ENCODE results near the gene MCHR2. TPM values are rescaled to one million over a fixed set of nuclear protein-coding genes. Genes with fewer than 3 reads are reported as not detected.

The MCHR2 gene
- total RNA-seq, 4 donors from 2014 or later, result not detected

DNA sequence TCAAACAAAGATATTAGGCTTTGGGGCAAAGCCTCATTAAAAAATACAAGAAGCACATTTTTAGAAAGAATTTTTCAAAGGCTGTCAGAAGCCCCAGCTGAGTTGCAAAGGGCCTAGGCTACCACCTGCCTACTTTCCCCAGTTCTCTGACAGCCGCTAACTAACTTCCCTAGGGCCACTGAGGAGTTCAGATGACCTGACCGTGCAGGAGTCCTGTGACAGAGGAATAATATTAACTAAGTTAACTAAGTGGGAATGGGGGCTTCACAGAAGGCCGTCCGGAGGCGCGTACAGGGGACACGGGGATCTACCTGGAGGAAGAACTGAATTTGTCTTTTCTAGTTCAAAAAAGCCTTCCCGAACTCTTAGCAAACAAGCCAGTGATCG, 884 bp downstream of the MCHR2 start:
- H3K27me3 ChIP-seq, result peaks cover 13 to 24% (median 14%) of the 10 kb centered on the region in 3 donors
- H3K27ac ChIP-seq, result no peak overlapping the region
- DNase-seq (no peak), ATAC-seq (no peak)
- H3K4me3 ChIP-seq, result peak overlapping the region in 3 of 4 donors; percentile 19 to 39 (median 36)
- TF ChIP-seq, protein P1, sequence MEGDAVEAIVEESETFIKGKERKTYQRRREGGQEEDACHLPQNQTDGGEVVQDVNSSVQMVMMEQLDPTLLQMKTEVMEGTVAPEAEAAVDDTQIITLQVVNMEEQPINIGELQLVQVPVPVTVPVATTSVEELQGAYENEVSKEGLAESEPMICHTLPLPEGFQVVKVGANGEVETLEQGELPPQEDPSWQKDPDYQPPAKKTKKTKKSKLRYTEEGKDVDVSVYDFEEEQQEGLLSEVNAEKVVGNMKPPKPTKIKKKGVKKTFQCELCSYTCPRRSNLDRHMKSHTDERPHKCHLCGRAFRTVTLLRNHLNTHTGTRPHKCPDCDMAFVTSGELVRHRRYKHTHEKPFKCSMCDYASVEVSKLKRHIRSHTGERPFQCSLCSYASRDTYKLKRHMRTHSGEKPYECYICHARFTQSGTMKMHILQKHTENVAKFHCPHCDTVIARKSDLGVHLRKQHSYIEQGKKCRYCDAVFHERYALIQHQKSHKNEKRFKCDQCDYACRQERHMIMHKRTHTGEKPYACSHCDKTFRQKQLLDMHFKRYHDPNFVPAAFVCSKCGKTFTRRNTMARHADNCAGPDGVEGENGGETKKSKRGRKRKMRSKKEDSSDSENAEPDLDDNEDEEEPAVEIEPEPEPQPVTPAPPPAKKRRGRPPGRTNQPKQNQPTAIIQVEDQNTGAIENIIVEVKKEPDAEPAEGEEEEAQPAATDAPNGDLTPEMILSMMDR (IDR thresholded peaks at IDR 0.05 in 4 of 5, conservative IDR thresholded peaks at IDR 0.05 in 1 of 5), result no peak
- no peak for TF ChIP-seq POLR2A (IDR thresholded peaks at IDR 0.05)
- in situ Hi-C loops (cut with MboI; ENCODE audit: low sequenced_read_pairs in 4 of 4) (no loop called here), intact Hi-C loops (cut with DNase I; ENCODE audit: low total_unique reads) (no loop called here)
- H3K36me3 ChIP-seq, result no peaks in the 10 kb centered on the region
- H3K4me1 ChIP-seq, result no peaks in the 10 kb centered on the region
- H3K9me3 ChIP-seq, result no peaks in the 10 kb centered on the region

DNA sequence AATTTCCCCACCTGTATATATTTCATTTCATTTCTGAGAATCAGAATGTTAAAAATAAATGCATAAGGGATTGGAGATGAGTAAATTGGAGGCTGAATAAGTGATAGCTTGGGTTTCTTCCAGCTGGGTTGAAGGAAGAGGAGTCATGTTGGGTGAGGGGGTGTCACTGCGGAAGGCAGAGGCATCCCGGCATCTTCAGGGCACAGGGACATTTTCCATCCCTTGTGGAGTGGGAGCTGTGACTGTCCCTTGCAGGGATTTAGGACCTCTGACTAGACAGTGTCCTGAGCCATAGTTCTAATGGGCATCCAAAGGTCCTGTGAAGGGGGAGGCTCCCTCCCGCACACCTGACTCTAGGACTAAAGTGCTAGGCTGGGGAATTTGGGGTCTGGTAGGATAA, 2.1 kb downstream of the MCHR2 start:
- DNase-seq, result no peak
- Histone ChIP-seq H3K9me3 (no peaks in the 10 kb centered on the region), H3K27ac (no peak overlapping the region), H3K36me3 (no peaks in the 10 kb centered on the region), H3K4me1 (no peaks in the 10 kb centered on the region), H3K4me3 (no peak overlapping the region), H3K27me3 (peaks cover 13 to 24% (median 14%) of the 10 kb centered on the region in 3 donors)
- intact Hi-C loops (cut with DNase I; ENCODE audit: low total_unique reads) (no loop called here), in situ Hi-C loops (cut with MboI; ENCODE audit: low sequenced_read_pairs in 4 of 4) (no loop called here)
- no peak for ATAC-seq
- TF ChIP-seq, protein P1 (IDR thresholded peaks at IDR 0.05 in 4 of 5, conservative IDR thresholded peaks at IDR 0.05 in 1 of 5), result no peak

DNA sequence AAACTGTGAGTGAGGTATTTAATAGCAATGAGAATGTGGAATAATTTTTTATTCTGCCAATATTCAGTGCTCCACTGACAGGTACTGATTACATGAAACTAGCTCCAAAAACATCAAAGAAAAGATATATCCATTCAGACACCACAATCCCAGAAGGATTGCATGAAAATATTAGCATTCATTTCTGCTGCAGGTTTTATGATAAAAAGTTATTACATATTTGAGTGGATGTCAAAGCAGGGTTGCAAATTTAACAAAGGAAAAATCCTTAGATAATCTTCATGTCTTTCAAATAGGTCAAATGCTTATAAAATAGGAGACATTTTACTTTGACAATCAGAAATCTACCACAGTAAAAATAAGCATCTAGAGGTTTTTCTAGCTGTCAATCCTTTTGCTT, 13.3 kb downstream of the MCHR2 start:
- no peak for DNase-seq
- ATAC-seq, result no peak
- no peak overlapping the region for H3K27ac ChIP-seq
- H3K9me3 ChIP-seq, result no peaks in the 10 kb centered on the region
- no peak for TF ChIP-seq POLR2A (IDR thresholded peaks at IDR 0.05)
- TF ChIP-seq, protein P1 (IDR thresholded peaks at IDR 0.05 in 4 of 5, conservative IDR thresholded peaks at IDR 0.05 in 1 of 5), result no peak
- H3K4me3 ChIP-seq, result no peak overlapping the region
- no peaks in the 10 kb centered on the region for H3K36me3 ChIP-seq
- intact Hi-C loops (cut with DNase I; ENCODE audit: low total_unique reads), result no loop called here
- H3K4me1 ChIP-seq, result no peaks in the 10 kb centered on the region
- in situ Hi-C loops (cut with MboI; ENCODE audit: low sequenced_read_pairs in 4 of 4), result no loop called here
- H3K27me3 ChIP-seq, result no peaks in the 10 kb centered on the region

DNA sequence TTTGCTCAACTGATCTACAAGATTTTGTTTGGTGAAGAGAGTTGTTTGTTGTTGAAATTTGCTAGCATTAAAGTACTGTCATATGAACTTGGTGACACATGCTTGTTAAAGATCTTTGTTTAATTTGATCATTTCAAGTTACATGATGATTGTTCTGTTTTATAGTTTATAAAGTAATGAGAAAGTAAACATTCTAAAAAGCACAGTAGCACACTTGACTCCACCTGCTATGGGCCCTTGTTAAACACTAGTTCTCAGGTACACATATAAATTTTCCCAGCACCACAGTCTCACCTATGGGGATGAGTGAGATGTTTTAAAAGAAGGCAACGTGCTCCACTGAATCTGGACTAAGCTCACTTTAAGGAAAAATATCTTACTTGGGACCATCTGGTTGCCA, 14.1 kb downstream of the MCHR2 start:
- no peaks in the 10 kb centered on the region for H3K9me3 ChIP-seq
- no peak overlapping the region for H3K4me3 ChIP-seq
- no peak for TF ChIP-seq POLR2A (IDR thresholded peaks at IDR 0.05)
- TF ChIP-seq, protein P1 (IDR thresholded peaks at IDR 0.05 in 4 of 5, conservative IDR thresholded peaks at IDR 0.05 in 1 of 5), result no peak
- H3K27me3 ChIP-seq, result no peaks in the 10 kb centered on the region
- intact Hi-C loops (cut with DNase I; ENCODE audit: low total_unique reads), result no loop called here
- H3K27ac ChIP-seq, result no peak overlapping the region
- H3K36me3 ChIP-seq, result no peaks in the 10 kb centered on the region
- no peak for ATAC-seq
- in situ Hi-C loops (cut with MboI; ENCODE audit: low sequenced_read_pairs in 4 of 4), result no loop called here
- DNase-seq, result no peak
- H3K4me1 ChIP-seq, result no peaks in the 10 kb centered on the region

DNA sequence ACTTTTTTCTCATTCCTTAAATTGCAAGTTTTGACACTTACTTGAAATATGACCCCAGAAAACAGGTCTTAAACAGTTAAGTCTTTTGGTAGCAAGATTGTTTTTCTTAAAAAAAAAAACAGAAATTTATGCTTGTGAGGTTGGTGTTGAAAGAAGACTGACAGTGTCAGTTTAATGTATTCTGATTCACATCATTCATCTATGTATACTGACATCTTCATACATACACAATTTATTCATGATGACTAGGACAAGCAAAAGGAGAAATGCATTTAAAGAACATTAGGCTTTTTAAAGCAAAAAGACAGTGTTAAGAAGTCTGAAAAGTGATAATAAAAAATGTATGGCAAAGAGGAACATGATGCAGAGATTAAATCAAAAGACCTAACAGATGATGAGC, 27.0 kb downstream of the MCHR2 start:
- no peaks in the 10 kb centered on the region for H3K36me3 ChIP-seq
- no peak for ATAC-seq
- H3K27me3 ChIP-seq, result no peaks in the 10 kb centered on the region
- TF ChIP-seq, protein P1 (IDR thresholded peaks at IDR 0.05 in 4 of 5, conservative IDR thresholded peaks at IDR 0.05 in 1 of 5), result no peak
- TF ChIP-seq POLR2A (IDR thresholded peaks at IDR 0.05), result no peak
- no peak overlapping the region for H3K27ac ChIP-seq
- in situ Hi-C loops (cut with MboI; ENCODE audit: low sequenced_read_pairs in 4 of 4) (no loop called here), intact Hi-C loops (cut with DNase I; ENCODE audit: low total_unique reads) (no loop called here)
- H3K9me3 ChIP-seq, result no peaks in the 10 kb centered on the region
- no peak for DNase-seq
- H3K4me1 ChIP-seq, result no peaks in the 10 kb centered on the region
- H3K4me3 ChIP-seq, result no peak overlapping the region
